Endothelial cell of umbilical vein (primary cell): ENCODE measurements around the gene PSAPL1. TPM values are rescaled to one million over a fixed set of nuclear protein-coding genes. Genes with fewer than 3 reads are reported as not detected.

Source experiments
- BruUV-seq: library from RNA; stranded (reverse); fragments of 400-500 nt; replicated peaks from 2 replicates; lab custom pipeline; 2021; lab: Mats Ljungman, UMichigan
- CTCF ChIA-PET: fragments of 300-600, 350-600 bp; sonication (Branson Sonifier 250); formaldehyde crosslinking; loops from one replicate; lab custom pipeline; 2021; ENCODE audit warnings: antibody characterized with exemption, inconsistent platforms; lab: Charles Lee
- POLR2A ChIA-PET: fragments of 300-600, 350-600 bp; sonication (Branson Sonifier 250); formaldehyde crosslinking; loops from one replicate; lab custom pipeline; 2021; ENCODE audit warnings: antibody characterized with exemption, inconsistent platforms; lab: Charles Lee
- DNase-seq: peaks from one replicate; pipeline ENCODE4 v3.0.0-alpha.2; 2011; ENCODE audit warnings: low read depth, low spot score
- FAIRE-seq: peaks from 2 replicates; lab custom pipeline; 2011; peaks lifted over from hg19 to GRCh38; lab: Jason Lieb, UNC
- H2AFZ ChIP-seq: 2 replicates; pipeline ENCODE4 v1.6.0; 2012; ENCODE audit warnings: low read depth, low read length, control low read depth, inconsistent platforms
- H3K27ac ChIP-seq: 2 replicates; pipeline ENCODE4 v1.5.1; 2011; ENCODE audit warnings: low read depth, mild to moderate bottlenecking, control low read depth, low read length, moderate library complexity; ENCODE audit not compliant: insufficient read depth
- H3K27me3 ChIP-seq, 2 experiments: 2 replicates each; pipeline versions ENCODE4 v1.6.0 to v1.6.1; 2011; ENCODE audit warnings: low read length in 2 of 2, mixed read lengths in 1 of 2; ENCODE audit not compliant: control insufficient read depth in 2 of 2, insufficient read depth in 2 of 2
- H3K36me3 ChIP-seq, 2 experiments: 2 replicates in 1 of 2; 3 replicates in 1 of 2; pipeline ENCODE4 v1.5.1; 2011; ENCODE audit warnings: low read length in 2 of 2, mild to moderate bottlenecking in 1 of 2, moderate library complexity in 1 of 2; ENCODE audit not compliant: control insufficient read depth in 2 of 2, insufficient read depth in 2 of 2; ENCODE audit errors: extremely low read depth in 1 of 2
- H3K4me1 ChIP-seq: 3 replicates; pipeline ENCODE4 v1.5.1; 2011; ENCODE audit warnings: mild to moderate bottlenecking, low read length; ENCODE audit not compliant: control insufficient read depth, insufficient read depth; ENCODE audit errors: extremely low read depth
- H3K4me2 ChIP-seq: 2 replicates; pipeline ENCODE4 v1.6.1; 2011; ENCODE audit warnings: low read length, control low read depth, mixed read lengths; ENCODE audit not compliant: insufficient read depth
- H3K4me3 ChIP-seq, 3 experiments: fragments of 200-600 bp in 1 of 3; sonication (generic), shearing (Covaris generic) in 1 of 3; replicated peaks in 1 of 3; 2 replicates each; pipeline ENCODE4 v1.5.1; 2011 to 2016; ENCODE audit warnings: control low read depth in 3 of 3, low read length in 3 of 3, mild to moderate bottlenecking in 2 of 3, inconsistent platforms in 1 of 3, low read depth in 1 of 3, moderate library complexity in 1 of 3; ENCODE audit not compliant: insufficient read depth in 1 of 3
- H3K79me2 ChIP-seq: 2 replicates; pipeline ENCODE4 v1.6.0; 2012; ENCODE audit warnings: low read length, inconsistent platforms; ENCODE audit not compliant: control insufficient read depth, insufficient read depth
- H3K9ac ChIP-seq: replicated peaks from 2 replicates; pipeline ENCODE3; 2011; ENCODE audit warnings: low read length, control low read depth; ENCODE audit not compliant: insufficient read depth; ENCODE audit errors: extremely low read depth
- H3K9me1 ChIP-seq: replicated peaks from 3 replicates; pipeline ENCODE4 v1.6.0; 2011; ENCODE audit warnings: mild to moderate bottlenecking, low read length; ENCODE audit not compliant: control insufficient read depth, insufficient read depth; ENCODE audit errors: extremely low read depth
- H3K9me3 ChIP-seq: replicated peaks from 2 replicates; pipeline ENCODE4 v1.5.1; 2012; ENCODE audit warnings: low read length, inconsistent platforms; ENCODE audit not compliant: control insufficient read depth, insufficient read depth
- H4K20me1 ChIP-seq: replicated peaks from 2 replicates; pipeline ENCODE3; 2011; ENCODE audit warnings: mild to moderate bottlenecking, low read length; ENCODE audit not compliant: control insufficient read depth, insufficient read depth; ENCODE audit errors: extremely low read depth
- CTCF ChIP-seq, 2 donors: IDR thresholded peaks; 1 replicate in 1 of 2; 2 replicates in 1 of 2; pipeline ENCODE4 v1.5.1; 2011; ENCODE audit warnings: low read length in 2 of 2, mild to moderate bottlenecking in 2 of 2, moderate library complexity in 2 of 2, control low read depth in 1 of 2, inconsistent platforms in 1 of 2, low read depth in 1 of 2; ENCODE audit not compliant: insufficient read depth in 1 of 2; ENCODE audit errors: extremely low read depth in 1 of 2
- FOS ChIP-seq: IDR thresholded peaks from 2 replicates; pipeline ENCODE4 v1.6.1; 2011; ENCODE audit warnings: mild to moderate bottlenecking, low read length, moderate library complexity, borderline replicate concordance; ENCODE audit not compliant: insufficient read depth
- GATA2 ChIP-seq: IDR thresholded peaks from 2 replicates; pipeline ENCODE4 v1.7.0; 2011; ENCODE audit warnings: low read depth, mild to moderate bottlenecking, moderate library complexity, mixed read lengths, low read length; ENCODE audit not compliant: insufficient read length, insufficient read depth
- JUN ChIP-seq: IDR thresholded peaks from 2 replicates; pipeline ENCODE4 v1.6.1; 2011; ENCODE audit warnings: borderline replicate concordance, low read depth; ENCODE audit not compliant: insufficient read length, insufficient read depth
- MYC ChIP-seq: IDR thresholded peaks from one replicate; pipeline ENCODE4 v1.6.1; 2011; ENCODE audit warnings: mild to moderate bottlenecking, low read depth, low read length
- POLR2AphosphoS5 ChIP-seq: IDR thresholded peaks from 2 replicates; pipeline ENCODE4 v1.6.1; 2012; ENCODE audit warnings: low read depth, mild to moderate bottlenecking, control low read depth, low read length, moderate library complexity; ENCODE audit not compliant: insufficient read depth
- dilution Hi-C: fragments of 300-500 bp; cut with MboI; formaldehyde crosslinking; loops from one replicate; pipeline ENCODE4 v1.15.0; 2019; ENCODE audit warnings: low sequenced_read_pairs; ENCODE audit not compliant: extremely low pct_ligation_motif_present
- intact Hi-C: fragments of 100-400 bp; cut with micrococcal nuclease; formaldehyde crosslinking; loops from one replicate; pipeline ENCODE4 v1.10.0; 2022
- polyA plus RNA-seq, 4 experiments: library from polyadenylated mRNA; depleted of rRNA in 3 of 4; stranded (reverse) in 3 of 4; unstranded in 1 of 4; fragments of >200 nt; gene quantifications; 2 replicates each; pipeline versions ENCODE4 v1.2.1 to v1.2.3, GENCODE V29; 2011 to 2012; ENCODE audit warnings: missing spikeins in 1 of 4
- total RNA-seq: library from RNA; stranded (reverse); gene quantifications from 2 replicates; pipeline ENCODE4 v1.2.3, GENCODE V29; 2021

The PSAPL1 gene
- total and polyA plus RNA-seq, 2 donors (not counting 3 experiments of a cell fraction or from before 2014, with no cell fraction given): not detected

- intact Hi-C loops (no loop called here), dilution Hi-C loops (no loop called here)
- FAIRE-seq (no peak), DNase-seq (no peak)
- no peaks in the 10 kb centered on the region for H3K27me3 ChIP-seq
- H4K20me1 ChIP-seq: no peaks in the 10 kb centered on the region
- no peaks in the 10 kb centered on the region for H3K36me3 ChIP-seq
- H3K9me3 ChIP-seq: no peaks in the 10 kb centered on the region
- BruUV-seq: no TSS peak
- no peak overlapping the region for H2AFZ ChIP-seq
- no peaks in the 10 kb centered on the region for H3K4me1 ChIP-seq
- no peak overlapping the region for H3K9ac ChIP-seq
- ChIA-PET POLR2A (no interaction called here), CTCF (no interaction called here)
- TF ChIP-seq FOS: no peak
- no peak for TF ChIP-seq CTCF (IDR thresholded peaks at IDR 0.05; ENCODE audit: extremely low read depth in 1 of 2, insufficient read depth in 1 of 2, low read depth in 1 of 2, low read length in 2 of 2)
- no peak for TF ChIP-seq JUN
- H3K79me2 ChIP-seq: no peaks in the 10 kb centered on the region
- no peaks in the 10 kb centered on the region for H3K9me1 ChIP-seq
- H3K27ac ChIP-seq: no peak overlapping the region
- H3K4me3 ChIP-seq: no peak overlapping the region
- H3K4me2 ChIP-seq: no peak overlapping the region
These were observed 11.9 kb downstream of the PSAPL1 start for GRCh38 chr4:7422898-7423180.

DNA sequence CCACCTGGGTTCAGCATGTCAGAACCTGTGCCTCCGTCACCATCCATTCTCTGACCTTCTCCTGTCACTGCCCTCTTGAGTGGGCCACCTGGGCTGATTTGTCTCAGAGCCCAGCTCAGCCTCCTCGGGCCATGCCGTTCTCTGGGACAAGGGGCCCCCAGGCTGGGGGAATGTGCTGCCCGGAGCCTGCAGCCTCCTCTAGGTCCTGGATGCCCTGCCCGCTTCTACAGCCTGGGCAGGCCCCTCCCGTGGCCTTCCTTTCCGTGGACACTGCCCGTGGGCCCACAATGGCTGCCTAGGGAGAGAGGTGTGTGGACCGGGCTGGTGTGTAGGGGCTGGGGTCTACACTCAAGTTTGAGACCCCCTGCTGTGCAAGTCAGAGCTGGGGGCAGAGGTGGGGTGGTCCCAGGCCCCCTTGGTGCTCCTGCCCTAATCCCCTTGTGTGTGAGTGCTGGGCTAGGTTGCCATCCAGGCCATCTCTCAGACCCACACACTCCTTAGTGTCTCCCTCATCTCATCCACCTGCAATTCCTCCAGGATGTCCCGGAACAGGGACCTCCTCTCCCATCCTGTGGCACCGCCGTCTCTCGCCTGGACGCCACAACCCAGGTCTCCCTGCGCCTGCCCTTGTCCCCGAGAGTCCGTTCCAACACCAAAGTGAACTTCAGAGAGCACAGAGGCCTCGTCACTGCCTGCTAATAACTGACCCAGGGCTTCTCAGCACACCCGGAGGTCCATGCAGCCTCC is 12.4 kb downstream of the PSAPL1 start:
- BruUV-seq: no TSS peak
- Histone ChIP-seq H3K9ac (no peak overlapping the region), H4K20me1 (no peaks in the 10 kb centered on the region), H3K27me3 (no peaks in the 10 kb centered on the region), H3K4me1 (no peaks in the 10 kb centered on the region), H3K4me3 (no peak overlapping the region), H3K9me1 (no peaks in the 10 kb centered on the region), H3K79me2 (no peaks in the 10 kb centered on the region), H3K4me2 (no peak overlapping the region), H2AFZ (no peak overlapping the region), H3K27ac (no peak overlapping the region), H3K36me3 (no peaks in the 10 kb centered on the region), H3K9me3 (no peaks in the 10 kb centered on the region)
- POLR2A ChIA-PET: no interaction called here
- TF ChIP-seq JUN (no peak), POLR2AphosphoS5 (no peak), GATA2 (no peak), MYC (no peak)
- intact Hi-C loops (no loop called here), dilution Hi-C loops (no loop called here)
- CTCF ChIA-PET: no interaction called here
- no peak for FAIRE-seq
- no peak for DNase-seq
